Right lobe of liver (tissue), 4 donors: Measurements from ENCODE around the gene CSNK1G1.

Source experiments
- CTCF ChIP-seq, 4 donors: fragments of 200-600 bp in 3 of 4; fragments of 450-650 bp in 1 of 4; IDR thresholded peaks; one replicate each; pipeline versions ENCODE4 v1.5.1 to v1.8.0; 2016 to 2022; ENCODE audit warnings: antibody characterized with exemption in 4 of 4, mild to moderate bottlenecking in 2 of 4
- POLR2A ChIP-seq: fragments of 450-650 bp; IDR thresholded peaks from one replicate; pipeline ENCODE4 v1.6.1; 2017; ENCODE audit warnings: antibody characterized with exemption, mild to moderate bottlenecking
- donor health status: DM: no; HTN: no; CAD: no.
- donor health status: DM: no; HTN: no; CAD: no.
- donor health status: DM: no; HTN: yes; CAD: no.

DNA sequence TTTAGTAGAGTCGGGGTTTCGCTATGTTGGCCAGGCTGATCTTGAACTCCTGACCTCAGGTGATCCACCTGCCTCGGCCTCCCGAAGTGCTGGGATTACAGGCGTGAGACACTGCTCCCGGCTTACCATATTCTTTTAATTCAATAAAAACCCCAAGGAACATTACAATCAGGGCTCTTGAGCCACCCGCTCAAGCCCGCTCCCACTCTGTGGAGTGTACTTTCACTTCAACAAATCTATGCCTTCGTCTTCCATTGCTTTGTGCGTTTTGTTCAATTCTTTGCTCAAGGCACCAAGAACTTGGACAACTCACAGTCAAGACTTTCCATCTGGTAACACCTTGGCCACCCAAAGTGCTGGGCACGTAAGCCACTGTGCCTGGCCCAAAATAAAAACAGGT lies 130.2 kb downstream of the CSNK1G1 start:
- TF ChIP-seq CTCF (IDR thresholded peaks at IDR 0.05) (no peak), POLR2A (no peak)
